Breast epithelium (tissue), 3 donors: ENCODE results near the gene SHROOM2.

Source experiments
- POLR2A ChIP-seq: fragments of 450-650 bp; IDR thresholded peaks from one replicate; pipeline ENCODE4 v1.6.1; 2016; ENCODE audit warnings: antibody characterized with exemption, mild to moderate bottlenecking, moderate library complexity
- TF ChIP-seq, protein P1 (sequence below), 3 donors: fragments of 450-650 bp; IDR thresholded peaks; one replicate each; pipeline ENCODE4 v1.5.1; 2016 to 2017; ENCODE audit warnings: antibody characterized with exemption in 3 of 3, mild to moderate bottlenecking in 3 of 3, moderate library complexity in 3 of 3

DNA sequence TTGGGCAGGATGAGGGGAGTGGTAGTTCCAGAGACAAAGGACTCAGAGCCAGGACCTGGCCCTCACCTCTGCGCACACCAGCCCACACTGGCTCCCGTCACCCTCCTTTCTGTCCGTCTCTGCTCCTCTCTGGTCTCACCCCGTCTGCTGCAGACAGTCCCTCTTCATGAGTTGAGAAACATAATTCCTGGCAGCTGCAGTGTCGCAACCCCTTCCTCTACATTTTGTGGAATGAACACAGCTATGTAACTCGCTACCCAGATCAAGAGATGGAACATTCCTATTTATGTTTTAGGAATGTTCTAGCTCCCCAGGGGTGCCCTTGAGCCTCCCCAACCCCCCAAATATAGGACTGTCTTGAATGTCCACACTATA is 59.3 kb downstream of the SHROOM2 start:
- TF ChIP-seq, protein P1, sequence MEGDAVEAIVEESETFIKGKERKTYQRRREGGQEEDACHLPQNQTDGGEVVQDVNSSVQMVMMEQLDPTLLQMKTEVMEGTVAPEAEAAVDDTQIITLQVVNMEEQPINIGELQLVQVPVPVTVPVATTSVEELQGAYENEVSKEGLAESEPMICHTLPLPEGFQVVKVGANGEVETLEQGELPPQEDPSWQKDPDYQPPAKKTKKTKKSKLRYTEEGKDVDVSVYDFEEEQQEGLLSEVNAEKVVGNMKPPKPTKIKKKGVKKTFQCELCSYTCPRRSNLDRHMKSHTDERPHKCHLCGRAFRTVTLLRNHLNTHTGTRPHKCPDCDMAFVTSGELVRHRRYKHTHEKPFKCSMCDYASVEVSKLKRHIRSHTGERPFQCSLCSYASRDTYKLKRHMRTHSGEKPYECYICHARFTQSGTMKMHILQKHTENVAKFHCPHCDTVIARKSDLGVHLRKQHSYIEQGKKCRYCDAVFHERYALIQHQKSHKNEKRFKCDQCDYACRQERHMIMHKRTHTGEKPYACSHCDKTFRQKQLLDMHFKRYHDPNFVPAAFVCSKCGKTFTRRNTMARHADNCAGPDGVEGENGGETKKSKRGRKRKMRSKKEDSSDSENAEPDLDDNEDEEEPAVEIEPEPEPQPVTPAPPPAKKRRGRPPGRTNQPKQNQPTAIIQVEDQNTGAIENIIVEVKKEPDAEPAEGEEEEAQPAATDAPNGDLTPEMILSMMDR (IDR thresholded peaks at IDR 0.05) = no peak
- TF ChIP-seq POLR2A = no peak
